Lower lobe of right lung (tissue), 2 donors: ENCODE measurements around the gene NAP1L4. TPM values are rescaled to one million over a fixed set of nuclear protein-coding genes. Genes with fewer than 3 reads are reported as not detected.

Experiments used
- ATAC-seq, 2 donors: fragments of 200-7000 bp; cut with Tn5 transposase; one replicate each; pipeline ENCODE4 v1.9.1; 2020 to 2022; ENCODE audit warnings: mild to moderate bottlenecking in 2 of 2, moderate library complexity in 2 of 2
- DNase-seq: peaks from one replicate; pipeline ENCODE4 v3.0.0-alpha.2; 2020
- H3K27ac ChIP-seq: fragments of 200-600 bp; one replicate; pipeline ENCODE4 v1.8.0; 2022
- H3K27me3 ChIP-seq: fragments of 200-600 bp; one replicate; pipeline ENCODE4 v1.8.0; 2022; ENCODE audit warnings: low read depth
- H3K36me3 ChIP-seq: fragments of 200-600 bp; one replicate; pipeline ENCODE4 v1.8.0; 2022; ENCODE audit warnings: mild to moderate bottlenecking
- H3K4me1 ChIP-seq: fragments of 200-600 bp; one replicate; pipeline ENCODE4 v1.8.0; 2022
- H3K4me3 ChIP-seq: fragments of 200-600 bp; one replicate; pipeline ENCODE4 v1.8.0; 2022; ENCODE audit warnings: mild to moderate bottlenecking
- H3K9me3 ChIP-seq: fragments of 200-600 bp; one replicate; pipeline ENCODE4 v1.8.0; 2022
- intact Hi-C: fragments of 100-400 bp; cut with DNase I; formaldehyde crosslinking; loops from one replicate; pipeline ENCODE4 v1.11.0; 2022
- total RNA-seq: library from RNA; stranded (reverse); fragmentation: NEBNext Ultra II Directional; extraction: Animal tissue kit (Norgen Biotek cat#: 25700); gene quantifications from one replicate; pipeline ENCODE4 v1.2.1, GENCODE V29; 2021
- TF ChIP-seq, protein P1 (sequence below): fragments of 200-600 bp; IDR thresholded peaks from one replicate; pipeline ENCODE4 v1.8.0; 2022; ENCODE audit warnings: antibody characterized with exemption, mild to moderate bottlenecking
- donor health status: DM: no; HTN: yes; CAD: no; lungs with severe emphysema.

Gene NAP1L4
- total RNA-seq, 1 donor from 2014 or later = 96.8 TPM

DNA sequence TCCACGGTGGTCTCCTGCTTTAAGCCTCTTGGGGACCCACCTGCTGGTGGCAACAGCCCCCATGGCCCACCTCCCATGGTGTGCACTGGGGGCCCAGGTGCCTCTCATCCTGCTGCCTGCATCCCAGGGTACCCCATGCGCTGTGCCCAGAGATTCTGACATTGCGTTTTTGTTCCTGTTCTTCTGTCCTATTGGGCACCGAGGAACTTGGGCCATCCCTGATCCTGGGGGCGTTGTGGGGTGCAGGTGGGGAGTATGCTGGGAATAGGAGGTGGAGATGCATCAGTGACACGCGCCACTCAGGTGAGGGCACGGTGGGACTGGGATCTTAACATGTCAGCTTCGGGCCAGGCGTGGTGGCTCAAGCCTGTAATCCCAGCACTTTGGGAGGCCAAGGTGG is 12.4 kb upstream of the NAP1L4 start:
- peaks cover 86% of the 10 kb centered on the region for H3K36me3 ChIP-seq
- H3K4me3 ChIP-seq = no peak overlapping the region
- no peak overlapping the region for H3K27ac ChIP-seq
- ATAC-seq (no peak), DNase-seq (no peak)
- intact Hi-C loops = no loop called here
- no peaks in the 10 kb centered on the region for H3K27me3 ChIP-seq
- TF ChIP-seq, protein P1, sequence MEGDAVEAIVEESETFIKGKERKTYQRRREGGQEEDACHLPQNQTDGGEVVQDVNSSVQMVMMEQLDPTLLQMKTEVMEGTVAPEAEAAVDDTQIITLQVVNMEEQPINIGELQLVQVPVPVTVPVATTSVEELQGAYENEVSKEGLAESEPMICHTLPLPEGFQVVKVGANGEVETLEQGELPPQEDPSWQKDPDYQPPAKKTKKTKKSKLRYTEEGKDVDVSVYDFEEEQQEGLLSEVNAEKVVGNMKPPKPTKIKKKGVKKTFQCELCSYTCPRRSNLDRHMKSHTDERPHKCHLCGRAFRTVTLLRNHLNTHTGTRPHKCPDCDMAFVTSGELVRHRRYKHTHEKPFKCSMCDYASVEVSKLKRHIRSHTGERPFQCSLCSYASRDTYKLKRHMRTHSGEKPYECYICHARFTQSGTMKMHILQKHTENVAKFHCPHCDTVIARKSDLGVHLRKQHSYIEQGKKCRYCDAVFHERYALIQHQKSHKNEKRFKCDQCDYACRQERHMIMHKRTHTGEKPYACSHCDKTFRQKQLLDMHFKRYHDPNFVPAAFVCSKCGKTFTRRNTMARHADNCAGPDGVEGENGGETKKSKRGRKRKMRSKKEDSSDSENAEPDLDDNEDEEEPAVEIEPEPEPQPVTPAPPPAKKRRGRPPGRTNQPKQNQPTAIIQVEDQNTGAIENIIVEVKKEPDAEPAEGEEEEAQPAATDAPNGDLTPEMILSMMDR = no peak
- H3K4me1 ChIP-seq = no peaks in the 10 kb centered on the region
- H3K9me3 ChIP-seq = no peaks in the 10 kb centered on the region

DNA sequence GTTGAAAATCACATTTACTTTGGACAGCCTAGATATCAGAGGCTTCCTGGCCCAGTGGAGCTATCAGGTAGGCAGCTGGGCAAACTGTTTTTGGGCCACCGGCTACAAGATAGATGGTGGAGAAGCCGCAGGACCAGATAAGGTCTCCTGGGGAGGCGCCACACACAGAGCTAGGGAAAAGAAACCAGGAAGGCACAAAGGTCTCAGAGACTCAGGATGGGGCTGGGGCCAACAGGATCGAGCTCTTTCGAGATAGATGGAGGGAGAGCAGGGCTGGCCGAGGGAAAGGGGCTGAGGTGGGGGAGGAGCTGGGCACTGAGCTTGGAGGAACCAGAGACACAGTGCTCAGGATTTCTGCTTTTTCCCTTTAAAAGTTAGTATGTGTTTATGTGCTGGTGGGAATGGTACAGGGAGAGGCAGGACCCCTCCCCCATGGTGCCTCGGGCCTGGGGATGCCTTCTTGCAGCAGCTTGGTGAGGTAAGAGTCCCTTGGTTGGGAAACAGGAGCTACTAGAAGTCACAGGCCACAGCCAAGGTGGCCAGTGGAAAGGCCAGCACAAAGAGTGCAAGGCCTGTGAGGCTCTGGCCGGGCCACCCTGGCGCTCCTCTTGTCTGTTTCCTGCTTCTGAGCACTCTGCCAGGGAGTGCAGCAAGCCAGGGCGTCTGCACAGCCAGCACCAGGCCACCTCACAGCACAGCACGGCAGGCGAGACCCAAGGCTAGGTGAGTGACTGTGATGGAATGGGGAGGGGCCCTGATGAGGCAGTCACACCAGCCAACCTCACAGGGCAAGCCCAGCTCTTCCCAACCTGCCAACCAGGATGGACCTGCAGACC is 11.5 kb upstream of the NAP1L4 start:
- no peaks in the 10 kb centered on the region for H3K9me3 ChIP-seq
- TF ChIP-seq, protein P1 = no peak
- peaks cover 77% of the 10 kb centered on the region for H3K36me3 ChIP-seq
- DNase-seq (no peak), ATAC-seq (no peak)
- intact Hi-C loops = no loop called here
- no peaks in the 10 kb centered on the region for H3K4me1 ChIP-seq
- H3K27me3 ChIP-seq = no peaks in the 10 kb centered on the region
- H3K4me3 ChIP-seq = no peak overlapping the region
- no peak overlapping the region for H3K27ac ChIP-seq

DNA sequence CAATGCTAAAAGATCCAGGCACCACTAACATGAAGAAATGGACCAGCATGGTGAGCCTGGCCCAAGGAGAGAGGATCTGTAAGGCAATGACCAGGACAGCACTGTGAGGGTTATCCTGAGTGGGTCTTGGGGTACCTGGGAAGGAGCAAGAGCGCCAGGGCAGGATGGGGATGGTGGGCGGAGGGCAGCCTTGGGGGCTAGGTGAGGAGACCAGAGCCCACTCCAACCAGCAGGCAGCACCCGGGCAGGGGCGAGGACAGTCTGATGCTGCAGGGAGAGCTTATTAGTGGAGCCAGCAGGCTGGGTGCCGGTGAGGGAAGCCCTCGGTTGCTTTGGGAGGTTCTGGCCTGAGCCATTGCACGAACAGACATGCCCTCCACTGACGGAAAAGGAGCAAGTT is 10.7 kb upstream of the NAP1L4 start:
- ATAC-seq = no peak
- H3K36me3 ChIP-seq = peaks cover 76% of the 10 kb centered on the region
- TF ChIP-seq, protein P1 = no peak
- DNase-seq = no peak
- H3K9me3 ChIP-seq = no peaks in the 10 kb centered on the region
- no peaks in the 10 kb centered on the region for H3K4me1 ChIP-seq
- intact Hi-C loops = no loop called here
- no peak overlapping the region for H3K4me3 ChIP-seq
- no peaks in the 10 kb centered on the region for H3K27me3 ChIP-seq
- no peak overlapping the region for H3K27ac ChIP-seq

DNA sequence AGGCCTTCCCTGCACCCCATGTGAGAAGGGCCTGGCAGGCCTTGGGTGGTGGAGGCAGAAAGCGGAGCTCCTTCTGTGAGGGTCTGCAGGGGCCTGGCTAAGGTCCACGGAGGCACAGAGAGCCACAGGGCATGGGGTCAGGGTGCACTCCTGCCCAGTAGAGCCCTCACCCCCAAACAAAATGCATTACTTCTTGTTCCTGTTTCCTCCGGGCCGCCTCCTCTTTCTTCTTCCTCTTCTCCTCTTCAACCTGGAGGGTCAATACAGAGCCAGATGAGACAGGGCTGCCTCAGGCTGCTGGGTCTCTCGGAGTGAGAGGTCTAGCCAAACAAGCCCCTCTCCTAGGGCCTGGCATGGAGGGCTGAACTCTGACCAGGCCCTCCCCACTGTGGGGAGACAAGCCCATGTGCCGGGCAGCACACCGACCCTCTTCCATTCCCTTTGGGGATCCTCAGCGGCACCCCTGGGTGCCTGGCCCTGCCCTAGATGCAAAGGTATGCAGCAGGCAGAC is 10.3 kb upstream of the NAP1L4 start:
- peaks cover 74% of the 10 kb centered on the region for H3K36me3 ChIP-seq
- TF ChIP-seq, protein P1 = no peak
- DNase-seq (no peak), ATAC-seq (no peak)
- H3K27ac ChIP-seq = no peak overlapping the region
- H3K9me3 ChIP-seq = no peaks in the 10 kb centered on the region
- H3K4me3 ChIP-seq = no peak overlapping the region
- no peaks in the 10 kb centered on the region for H3K4me1 ChIP-seq
- no peaks in the 10 kb centered on the region for H3K27me3 ChIP-seq
- intact Hi-C loops = no loop called here

DNA sequence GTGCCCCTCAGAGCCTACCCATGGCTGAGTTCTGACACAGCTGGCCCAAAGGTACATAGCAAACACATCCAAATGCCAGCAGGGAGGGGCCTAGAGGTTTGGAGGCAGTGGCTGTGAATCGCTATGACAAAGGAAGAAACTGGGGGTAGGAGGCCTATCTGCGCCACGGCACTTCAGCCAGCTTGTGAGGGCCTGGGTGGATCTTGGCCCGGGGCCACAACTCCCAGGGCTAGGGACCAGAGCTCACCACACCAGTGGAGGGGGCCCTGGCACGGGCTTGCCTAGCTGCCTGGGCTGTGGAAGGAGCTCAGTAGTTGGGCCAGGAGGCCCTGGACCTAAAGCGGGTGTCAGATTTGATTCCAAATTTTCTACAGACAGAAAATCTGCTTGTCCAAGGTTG is 9.4 kb upstream of the NAP1L4 start:
- Histone ChIP-seq H3K4me1 (no peaks in the 10 kb centered on the region), H3K36me3 (peaks cover 73% of the 10 kb centered on the region), H3K27ac (no peak overlapping the region), H3K4me3 (no peak overlapping the region), H3K27me3 (no peaks in the 10 kb centered on the region), H3K9me3 (no peaks in the 10 kb centered on the region)
- no peak for DNase-seq
- intact Hi-C loops = no loop called here
- no peak for ATAC-seq
- TF ChIP-seq, protein P1 = no peak
